Adrenal gland (tissue), 12 donors: Measurements from ENCODE around the gene ENOPH1. TPM values are rescaled to one million over a fixed set of nuclear protein-coding genes. Genes with fewer than 3 reads are reported as not detected.
"Not testable (repeated sequence)": the region's sequence is repeated elsewhere in the genome, so short reads cannot be mapped to it uniquely, and the experiment has no call there.

Experiments
- DNase-seq, 7 donors: peaks; one replicate each; pipeline ENCODE4 v3.0.0-alpha.2; 2019 to 2020
- H3K27ac ChIP-seq, 5 donors: fragments of 200-600 bp; sonication (generic) in 4 of 5; 1 replicate in 3 of 5; 2 replicates in 2 of 5; pipeline versions ENCODE4 v1.5.1 to v1.8.0; 2016 to 2020; ENCODE audit warnings: mild to moderate bottlenecking in 1 of 5
- H3K27me3 ChIP-seq: fragments of 200-600 bp; 2 replicates; pipeline ENCODE4 v1.8.0; 2021
- H3K36me3 ChIP-seq, 2 donors: fragments of 200-600 bp; replicated peaks in 1 of 2; 1 replicate in 1 of 2; 2 replicates in 1 of 2; pipeline versions ENCODE4 v1.5.1 to v1.8.0; 2018 to 2022
- H3K4me1 ChIP-seq, 2 donors: fragments of 200-600 bp; replicated peaks in 1 of 2; 1 replicate in 1 of 2; 2 replicates in 1 of 2; pipeline versions ENCODE4 v1.5.1 to v1.8.0; 2018 to 2021
- H3K4me3 ChIP-seq, 4 donors: fragments of 200-600 bp; sonication (generic) in 3 of 4; one replicate each; pipeline ENCODE4 v1.5.1; 2016 to 2018
- H3K9me3 ChIP-seq, 3 donors: fragments of 200-600 bp; sonication (generic) in 1 of 3; replicated peaks in 1 of 3; 1 replicate in 2 of 3; 2 replicates in 1 of 3; pipeline versions ENCODE4 v1.5.1 to v1.8.0; 2016 to 2021
- CTCF ChIP-seq, 6 experiments: fragments of 450-650 bp in 4 of 6; fragments of 200-600 bp in 2 of 6; sonication (generic) in 1 of 6; IDR thresholded peaks; 1 replicate in 5 of 6; 2 replicates in 1 of 6; pipeline versions ENCODE4 v1.5.1 to v1.8.0; 2016 to 2021; ENCODE audit warnings: antibody characterized with exemption in 6 of 6, mild to moderate bottlenecking in 2 of 6, moderate library complexity in 1 of 6
- POLR2A ChIP-seq, 2 donors: fragments of 450-650 bp; IDR thresholded peaks; one replicate each; pipeline ENCODE4 v1.6.1; 2017; ENCODE audit warnings: antibody characterized with exemption in 2 of 2, mild to moderate bottlenecking in 2 of 2, moderate library complexity in 1 of 2
- WGBS, 4 donors: extraction: QIAGEN DNeasy Blood & Tissue Kit in 2 of 4; methylation state at CpG; one replicate each; pipeline versions ENCODE4 v1.1.5 to v1.1.7; 2013 to 2017; 5-methylcytosine and 5-hydroxymethylcytosine counted together
- intact Hi-C, 2 donors: fragments of 100-400 bp; cut with DNase I; formaldehyde crosslinking; loops; one replicate each; pipeline versions ENCODE4 v1.14.1 to v1.15.0; 2022 to 2023
- polyA plus RNA-seq, 3 donors: library from polyadenylated mRNA; stranded (reverse); fragments of 200-250 nt in 2 of 3; fragments of 350-450 nt in 1 of 3; fragmentation: Illumina TruSeq in 1 of 3; extraction: RNeasy Lipid Tissue Mini Kit (QIAGEN cat#74804) in 1 of 3; gene quantifications; one replicate each; pipeline ENCODE4 v1.2.3, GENCODE V29; 2013 to 2014
- total RNA-seq, 9 donors: library from RNA; depleted of rRNA in 4 of 9; stranded (reverse); fragments of >200 nt in 4 of 9; fragments of 120-200 nt in 1 of 9; fragmentation: NEBNext Ultra II Directional in 1 of 9; extraction: Animal tissue kit (Norgen Biotek cat#: 25700) in 1 of 9; gene quantifications; one replicate each; pipeline versions ENCODE4 v1.1.0 to v1.2.4, GENCODE V29; 2013 to 2023
- donor health status: healthy with polysubstance abuse.
- donor health status: Bipolar disorder and iron deficiency.
- donor health status: DM: yes; HTN: yes; CAD: no.
- donor health status: DM: no; HTN: no; CAD: no.
- donor health status: DM: no; HTN: no; CAD: no.
- donor health status: DM: yes; HTN: yes; CAD: no.

ENOPH1 gene
- total and polyA plus RNA-seq, 12 donors = 22.7 to 65.7 (median 35.0) TPM

GRCh38 chr4:82463221-82463620 lies 32.8 kb downstream of the ENOPH1 start:
- Histone ChIP-seq H3K4me3 (no peak overlapping the region), H3K36me3 (peaks cover 0 to 12% of the 10 kb centered on the region in 2 donors), H3K9me3 (no peaks in the 10 kb centered on the region), H3K4me1 (peaks cover 4 to 9% of the 10 kb centered on the region in 2 donors), H3K27ac (no peak overlapping the region), H3K27me3 (no peaks in the 10 kb centered on the region)
- intact Hi-C loops = loop anchor here (10.0 kb wide), 1 partner anchor 282 kb away; no protein-coding TSS in a partner anchor
- WGBS, 4 donors = 95 to 100% (median 97%) methylated on average over 1 of the region's 1 CpG
- TF ChIP-seq POLR2A (IDR thresholded peaks at IDR 0.05) (no peak), CTCF (IDR thresholded peaks at IDR 0.05) (no peak)
- no peak for DNase-seq

GRCh38 chr4:82467471-82467870 lies 37.1 kb downstream of the ENOPH1 start:
- intact Hi-C loops = loop anchor here (10.0 kb wide), 1 partner anchor 277 kb away; no protein-coding TSS in a partner anchor
- H3K9me3 ChIP-seq = no peaks in the 10 kb centered on the region
- no peaks in the 10 kb centered on the region for H3K27me3 ChIP-seq
- no peak overlapping the region for H3K27ac ChIP-seq
- no peak overlapping the region for H3K4me3 ChIP-seq
- 50 to 81% (median 62%) methylated on average over 3 of the region's 3 CpGs for WGBS, 4 donors
- no peak for DNase-seq
- H3K36me3 ChIP-seq = no peaks in the 10 kb centered on the region
- TF ChIP-seq POLR2A (IDR thresholded peaks at IDR 0.05) = no peak
- TF ChIP-seq CTCF (IDR thresholded peaks at IDR 0.05) = no peak
- peaks cover 3 to 4% of the 10 kb centered on the region in 2 donors for H3K4me1 ChIP-seq

- DNase-seq = peak in 3 of 7 donors; percentile 14 to 28 (median 20)
- no peaks in the 10 kb centered on the region for H3K9me3 ChIP-seq
- no peak overlapping the region for H3K27ac ChIP-seq
- no peak overlapping the region for H3K4me3 ChIP-seq
- intact Hi-C loops = loop anchor here (10.0 kb wide), 2 partner anchors 275 to 335 kb away; no protein-coding TSS in a partner anchor
- TF ChIP-seq CTCF (IDR thresholded peaks at IDR 0.05) = no peak
- no peak for TF ChIP-seq POLR2A (IDR thresholded peaks at IDR 0.05)
- no peaks in the 10 kb centered on the region for H3K36me3 ChIP-seq
- H3K27me3 ChIP-seq = no peaks in the 10 kb centered on the region
- 40 to 67% (median 59%) methylated on average over 2 of the region's 2 CpGs for WGBS, 4 donors
- no peaks in the 10 kb centered on the region for H3K4me1 ChIP-seq
These were observed 39.5 kb downstream of the ENOPH1 start for GRCh38 chr4:82469791-82470345.

- not testable (repeated sequence) for H3K36me3 ChIP-seq, H3K27me3 ChIP-seq, DNase-seq, H3K4me1 ChIP-seq, H3K27ac ChIP-seq, H3K4me3 ChIP-seq, H3K9me3 ChIP-seq
- 57 to 81% (median 67%) methylated on average over 5 of the region's 5 CpGs for WGBS, 4 donors
- intact Hi-C loops = loop anchor here in 1 of 2 donors (10.0 kb wide), 1 partner anchor 332 kb away; no protein-coding TSS in a partner anchor
These were observed 42.7 kb downstream of the ENOPH1 start for GRCh38 chr4:82473080-82473479.
